Glomerular visceral epithelial cell (primary cell): Measurements from ENCODE around the gene MOCS1.
"Not testable (repeated sequence)": the region's sequence is repeated elsewhere in the genome, so short reads cannot be mapped to it uniquely, and the experiment has no call there.

Source experiments
- DNase-seq: peaks from one replicate; pipeline ENCODE4 v3.0.0-alpha.2; 2016; ENCODE audit errors: extremely low spot score

MOCS1 gene

GRCh38 chr6:39934131-39934757, at the start of gene MOCS1:
TSS of gene MOCS1 (minus strand) at chr6:39934462. CDS start at chr6:39934417, 45 bp downstream.
- DNase-seq: peak; percentile 78

- DNase-seq: no peak
Measured at GRCh38 chr6:39984051-39984450, 49.8 kb upstream of the MOCS1 start.

- DNase-seq: no peak
Measured at GRCh38 chr6:39983193-39983592, 48.9 kb upstream of the MOCS1 start.

GRCh38 chr6:39982720-39983119, 48.5 kb upstream of the MOCS1 start:
- DNase-seq: no peak

GRCh38 chr6:39980839-39981580, 46.7 kb upstream of the MOCS1 start:
- peak; percentile 38 for DNase-seq

- no peak for DNase-seq
Measured at GRCh38 chr6:39979461-39980328, 45.4 kb upstream of the MOCS1 start.

GRCh38 chr6:39978240-39978639, 44.0 kb upstream of the MOCS1 start:
- no peak for DNase-seq

GRCh38 chr6:39973661-39974060, 39.4 kb upstream of the MOCS1 start:
- no peak for DNase-seq

GRCh38 chr6:39972717-39973116, 38.5 kb upstream of the MOCS1 start:
- DNase-seq: not testable (repeated sequence)

- not testable (repeated sequence) for DNase-seq
Measured at GRCh38 chr6:39971131-39971530, 36.9 kb upstream of the MOCS1 start.

GRCh38 chr6:39965751-39966150, 31.5 kb upstream of the MOCS1 start:
- no peak for DNase-seq

- DNase-seq: no peak
Measured at GRCh38 chr6:39964530-39964929, 30.3 kb upstream of the MOCS1 start.

- no peak for DNase-seq
Measured at GRCh38 chr6:39964094-39964493, 29.8 kb upstream of the MOCS1 start.

GRCh38 chr6:39962831-39963230, 28.6 kb upstream of the MOCS1 start:
- DNase-seq: no peak

- DNase-seq: no peak
Measured at GRCh38 chr6:39961178-39961577, 26.9 kb upstream of the MOCS1 start.

GRCh38 chr6:39958947-39959346, 24.7 kb upstream of the MOCS1 start:
- no peak for DNase-seq

- no peak for DNase-seq
Measured at GRCh38 chr6:39956936-39957335, 22.7 kb upstream of the MOCS1 start.

GRCh38 chr6:39953076-39953618, 18.9 kb upstream of the MOCS1 start:
- DNase-seq: no peak

- no peak for DNase-seq
Measured at GRCh38 chr6:39952167-39952566, 17.9 kb upstream of the MOCS1 start.

GRCh38 chr6:39951716-39952115, 17.5 kb upstream of the MOCS1 start:
- DNase-seq: no peak

- no peak for DNase-seq
Measured at GRCh38 chr6:39951191-39951590, 16.9 kb upstream of the MOCS1 start.

- DNase-seq: no peak
Measured at GRCh38 chr6:39950125-39950720, 16.0 kb upstream of the MOCS1 start.
